ENCODE measurements around the gene C19orf85.

Gene C19orf85

DNA sequence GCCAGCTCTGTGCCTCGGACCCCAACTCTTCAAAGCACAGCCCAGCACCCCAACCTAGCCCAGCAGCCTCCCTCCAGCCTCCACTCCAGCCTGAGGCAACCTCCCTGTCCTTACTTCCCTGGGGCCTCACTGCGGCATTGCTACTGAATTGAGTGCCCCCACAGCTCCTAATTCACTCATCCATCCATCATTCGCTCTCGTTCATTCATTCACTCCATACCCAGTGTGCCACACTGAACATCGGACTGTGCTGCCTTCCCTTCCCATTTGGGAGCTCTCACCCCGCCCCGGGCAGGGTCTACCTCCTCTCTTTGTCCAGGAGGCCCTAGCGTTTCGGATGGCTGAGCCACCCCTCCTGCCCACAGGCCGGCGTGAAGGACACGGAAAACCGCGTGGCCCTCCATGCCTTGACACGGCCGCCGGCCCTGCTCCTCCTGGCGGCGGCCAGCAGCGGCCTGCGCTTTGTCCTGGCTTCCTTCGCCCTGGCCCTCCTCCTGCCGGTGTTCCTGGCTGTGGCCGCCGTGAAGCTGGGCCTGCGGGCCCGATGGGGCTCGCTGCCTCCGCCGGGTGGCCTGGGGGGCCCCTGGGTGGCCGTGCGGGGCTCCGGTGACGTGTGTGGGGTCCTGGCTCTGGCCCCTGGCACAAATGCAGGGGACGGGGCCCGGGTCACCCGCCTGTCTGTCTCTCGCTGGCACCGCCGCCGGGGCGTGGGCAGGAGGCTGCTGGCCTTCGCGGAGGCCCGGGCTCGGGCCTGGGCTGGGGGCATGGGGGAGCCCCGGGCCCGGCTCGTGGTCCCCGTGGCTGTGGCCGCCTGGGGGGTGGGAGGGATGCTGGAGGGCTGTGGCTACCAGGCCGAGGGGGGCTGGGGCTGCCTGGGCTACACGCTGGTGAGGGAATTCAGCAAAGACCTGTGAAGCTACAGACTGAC is 21.8 kb upstream of the C19orf85 start:
- TF ChIP-seq, protein P1, sequence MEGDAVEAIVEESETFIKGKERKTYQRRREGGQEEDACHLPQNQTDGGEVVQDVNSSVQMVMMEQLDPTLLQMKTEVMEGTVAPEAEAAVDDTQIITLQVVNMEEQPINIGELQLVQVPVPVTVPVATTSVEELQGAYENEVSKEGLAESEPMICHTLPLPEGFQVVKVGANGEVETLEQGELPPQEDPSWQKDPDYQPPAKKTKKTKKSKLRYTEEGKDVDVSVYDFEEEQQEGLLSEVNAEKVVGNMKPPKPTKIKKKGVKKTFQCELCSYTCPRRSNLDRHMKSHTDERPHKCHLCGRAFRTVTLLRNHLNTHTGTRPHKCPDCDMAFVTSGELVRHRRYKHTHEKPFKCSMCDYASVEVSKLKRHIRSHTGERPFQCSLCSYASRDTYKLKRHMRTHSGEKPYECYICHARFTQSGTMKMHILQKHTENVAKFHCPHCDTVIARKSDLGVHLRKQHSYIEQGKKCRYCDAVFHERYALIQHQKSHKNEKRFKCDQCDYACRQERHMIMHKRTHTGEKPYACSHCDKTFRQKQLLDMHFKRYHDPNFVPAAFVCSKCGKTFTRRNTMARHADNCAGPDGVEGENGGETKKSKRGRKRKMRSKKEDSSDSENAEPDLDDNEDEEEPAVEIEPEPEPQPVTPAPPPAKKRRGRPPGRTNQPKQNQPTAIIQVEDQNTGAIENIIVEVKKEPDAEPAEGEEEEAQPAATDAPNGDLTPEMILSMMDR (IDR thresholded peaks at IDR 0.05; ENCODE audit: borderline replicate concordance, extremely low read depth, low read length, poor library complexity, severe bottlenecking): no peak
- no peak for TF ChIP-seq EZH2 (IDR thresholded peaks at IDR 0.05; ENCODE audit: borderline replicate concordance, low read depth, low read length, severe bottlenecking)
- Histone ChIP-seq H3K27ac (ENCODE audit: low read length) (no peak overlapping the region), H4K20me1 (ENCODE audit: insufficient read depth, low read length) (peaks cover 5% of the 10 kb centered on the region; the same call in 1 of the 2 replicates), H3K36me3 (ENCODE audit: insufficient read depth, low read length) (peaks cover 16% of the 10 kb centered on the region), H3K27me3 (ENCODE audit: insufficient read depth, low read length, poor library complexity) (no peaks in the 10 kb centered on the region), H3K79me2 (ENCODE audit: insufficient read depth, low read length) (peaks cover 9% of the 10 kb centered on the region), H3K9me3 (ENCODE audit: insufficient read depth, low read length, severe bottlenecking) (no peaks in the 10 kb centered on the region), H3K4me2 (ENCODE audit: insufficient read depth, low read length) (peak overlapping the region; percentile 98), H2AFZ (ENCODE audit: low read depth, low read length) (no peak overlapping the region), H3K4me3 (ENCODE audit: low read depth in 1 of 2, low read length in 2 of 2) (peak overlapping the region in 1 of 2 experiments; percentile 91; a peak in 3 of 4 replicates), H3K4me1 (ENCODE audit: insufficient read depth, low read length) (peaks cover 37% of the 10 kb centered on the region), H3K9ac (ENCODE audit: low read depth, low read length) (peak overlapping the region; percentile 79)
- ATAC-seq (ENCODE audit: insufficient read depth, low read depth): no peak
- no peak for DNase-seq

DNA sequence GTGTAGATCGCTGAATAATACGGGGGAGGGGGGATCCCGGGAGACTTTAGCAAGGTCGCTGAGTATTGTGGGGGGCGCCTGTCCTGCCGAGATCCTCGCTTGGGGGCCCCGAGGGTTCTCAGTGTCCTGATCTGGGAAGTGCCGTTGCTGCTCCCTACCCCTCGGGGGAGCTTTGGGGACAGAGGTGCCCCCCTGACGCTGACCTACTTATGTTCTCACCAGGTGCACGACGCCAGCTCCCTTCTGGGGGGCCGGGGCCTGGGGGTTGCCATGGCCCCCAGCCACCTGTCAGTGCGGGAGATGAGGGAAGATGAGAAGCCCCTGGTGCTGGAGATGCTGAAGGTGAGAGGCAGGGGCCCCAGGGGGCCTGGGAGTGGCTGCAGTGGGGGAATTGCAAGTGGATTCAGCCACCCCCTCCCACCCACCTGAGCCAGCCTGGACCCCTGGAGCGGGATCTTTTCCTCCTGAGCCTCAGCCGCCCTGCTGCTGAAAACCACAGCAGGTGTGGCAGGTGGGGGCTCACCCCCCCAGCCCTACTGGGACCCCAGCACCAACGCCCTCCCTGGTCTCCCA is 21.0 kb upstream of the C19orf85 start:
- Histone ChIP-seq H3K79me2 (ENCODE audit: insufficient read depth, low read length) (peaks cover 16% of the 10 kb centered on the region), H3K27ac (ENCODE audit: low read length) (peak overlapping the region; percentile 83), H2AFZ (ENCODE audit: low read depth, low read length) (peak overlapping the region; percentile 91), H3K4me2 (ENCODE audit: insufficient read depth, low read length) (peak overlapping the region; percentile 98), H3K36me3 (ENCODE audit: insufficient read depth, low read length) (peaks cover 23% of the 10 kb centered on the region), H3K4me1 (ENCODE audit: insufficient read depth, low read length) (peaks cover 37% of the 10 kb centered on the region), H3K27me3 (ENCODE audit: insufficient read depth, low read length, poor library complexity) (no peaks in the 10 kb centered on the region), H3K4me3 (ENCODE audit: low read depth in 1 of 2, low read length in 2 of 2) (peak overlapping the region; percentile 64 to 91), H3K9ac (ENCODE audit: low read depth, low read length) (peak overlapping the region; percentile 79), H4K20me1 (ENCODE audit: insufficient read depth, low read length) (peaks cover 7% of the 10 kb centered on the region; the same call in 1 of the 2 replicates), H3K9me3 (ENCODE audit: insufficient read depth, low read length, severe bottlenecking) (no peaks in the 10 kb centered on the region)
- DNase-seq (no peak), ATAC-seq (ENCODE audit: insufficient read depth, low read depth) (peak; percentile 33)
- TF ChIP-seq, protein P1 (IDR thresholded peaks at IDR 0.05; ENCODE audit: borderline replicate concordance, extremely low read depth, low read length, poor library complexity, severe bottlenecking): peak; percentile 11
- no peak for TF ChIP-seq EZH2 (IDR thresholded peaks at IDR 0.05; ENCODE audit: borderline replicate concordance, low read depth, low read length, severe bottlenecking)

DNA sequence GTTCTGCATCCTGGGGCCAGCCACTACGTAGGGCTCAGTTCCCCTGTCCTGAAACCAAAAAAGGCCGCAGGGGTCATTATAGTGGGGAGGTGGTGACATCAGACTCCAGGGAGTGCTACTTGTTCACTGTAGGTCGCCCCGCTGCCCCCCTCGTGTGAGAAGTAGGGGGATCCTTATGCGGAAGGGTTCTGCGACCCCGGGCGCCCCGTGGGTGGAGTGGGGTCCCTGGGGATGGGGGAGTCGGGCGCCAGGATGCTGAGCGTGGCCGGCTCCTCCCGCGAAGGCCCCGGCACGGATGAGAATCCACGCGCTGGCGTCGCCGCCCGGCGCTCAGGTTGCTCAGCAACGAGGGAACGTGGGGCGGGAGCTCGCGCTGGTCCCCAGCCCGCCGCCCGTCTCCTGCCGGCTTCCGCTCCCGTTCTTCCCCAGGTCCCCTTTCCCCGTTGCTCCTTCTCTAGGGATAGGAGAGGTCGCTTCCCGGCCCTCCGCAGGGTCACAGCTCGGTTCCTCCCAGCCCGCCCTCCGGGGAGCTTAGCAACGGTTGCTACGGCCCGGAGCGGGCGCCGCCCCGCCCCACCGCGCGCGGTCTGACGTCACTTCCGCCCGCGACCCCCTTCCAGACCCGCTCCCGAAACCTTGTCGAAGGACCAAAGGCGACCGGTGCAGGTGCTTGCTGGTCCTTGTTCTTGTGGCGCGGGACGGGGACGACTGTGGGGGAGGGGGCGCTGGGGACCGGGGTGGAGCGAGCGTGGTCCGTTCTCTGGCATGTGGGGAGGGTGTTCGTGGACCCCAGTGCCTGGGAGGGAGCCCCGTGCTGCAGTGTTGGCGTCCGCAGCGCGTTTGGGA is 20.3 kb upstream of the C19orf85 start, which contains the start of gene NAT14:
Gene NAT14, plus strand, starts transcription at position 596 of the 846 bp plus-strand sequence. CDS start 521 bp downstream, outside the sequence.
- Histone ChIP-seq H3K79me2 (ENCODE audit: insufficient read depth, low read length) (peaks cover 19% of the 10 kb centered on the region), H4K20me1 (ENCODE audit: insufficient read depth, low read length) (peaks cover 7% of the 10 kb centered on the region; the same call in 1 of the 2 replicates), H3K9ac (ENCODE audit: low read depth, low read length) (peak within 1 kb of the TSS; percentile 79), H3K4me3 (ENCODE audit: low read depth in 1 of 2, low read length in 2 of 2) (peak within 1 kb of the TSS; percentile 64 to 91), H3K9me3 (ENCODE audit: insufficient read depth, low read length, severe bottlenecking) (no peaks in the 10 kb centered on the region), H3K36me3 (ENCODE audit: insufficient read depth, low read length) (peaks cover 23% of the 10 kb centered on the region), H3K27me3 (ENCODE audit: insufficient read depth, low read length, poor library complexity) (no peaks in the 10 kb centered on the region), H3K27ac (ENCODE audit: low read length) (peak within 1 kb of the TSS; percentile 83), H2AFZ (ENCODE audit: low read depth, low read length) (peak within 1 kb of the TSS; percentile 91), H3K4me2 (ENCODE audit: insufficient read depth, low read length) (peak within 1 kb of the TSS; percentile 98), H3K4me1 (ENCODE audit: insufficient read depth, low read length) (peaks cover 37% of the 10 kb centered on the region)
- DNase-seq (peak; percentile 83), ATAC-seq (ENCODE audit: insufficient read depth, low read depth) (peak; percentile 84)
- TF ChIP-seq EZH2 (IDR thresholded peaks at IDR 0.05; ENCODE audit: borderline replicate concordance, low read depth, low read length, severe bottlenecking): no peak
- TF ChIP-seq, protein P1 (IDR thresholded peaks at IDR 0.05; ENCODE audit: borderline replicate concordance, extremely low read depth, low read length, poor library complexity, severe bottlenecking): no peak
